ENCODE data around the gene C22orf39.
A peak's percentile ranks its signal among the peaks of the same experiment; 100 is the strongest.

Gene C22orf39

DNA sequence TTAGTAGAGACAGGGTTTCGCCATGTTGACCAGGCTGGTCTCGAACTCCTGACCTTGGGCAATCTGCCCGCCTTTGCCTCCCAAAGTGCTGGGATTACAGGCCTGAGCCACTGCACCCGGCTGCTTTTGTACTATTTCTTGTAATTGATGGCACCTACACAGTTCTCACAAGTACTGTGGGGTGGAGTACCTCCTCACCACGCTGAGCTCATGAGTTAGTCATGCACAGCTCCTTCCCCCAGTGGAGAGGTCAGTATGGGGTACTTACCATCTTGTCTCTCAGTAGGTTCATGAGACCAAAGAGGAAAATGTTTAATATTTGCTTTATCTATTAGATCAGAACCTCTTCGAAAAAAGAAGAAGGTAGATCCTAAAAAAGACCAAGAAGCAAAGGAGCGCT, 13.1 kb downstream of the C22orf39 start:
- Histone ChIP-seq H3K4me3 (ENCODE audit: low read length) (no peak overlapping the region), H3K9ac (ENCODE audit: low read depth, low read length) (no peak overlapping the region), H3K27me3 (ENCODE audit: insufficient read depth, low read length) (no peaks in the 10 kb centered on the region), H3K27ac (ENCODE audit: low read length) (no peak overlapping the region), H3K9me3 (ENCODE audit: insufficient read depth, low read depth, low read length) (no peaks in the 10 kb centered on the region), H3K36me3 (ENCODE audit: insufficient read depth, low read depth, low read length) (peaks cover 23% of the 10 kb centered on the region; the same call in 1 of the 2 replicates), H3K4me1 (ENCODE audit: insufficient read depth, low read length) (peaks cover 8% of the 10 kb centered on the region; the same call in 1 of the 2 replicates)

DNA sequence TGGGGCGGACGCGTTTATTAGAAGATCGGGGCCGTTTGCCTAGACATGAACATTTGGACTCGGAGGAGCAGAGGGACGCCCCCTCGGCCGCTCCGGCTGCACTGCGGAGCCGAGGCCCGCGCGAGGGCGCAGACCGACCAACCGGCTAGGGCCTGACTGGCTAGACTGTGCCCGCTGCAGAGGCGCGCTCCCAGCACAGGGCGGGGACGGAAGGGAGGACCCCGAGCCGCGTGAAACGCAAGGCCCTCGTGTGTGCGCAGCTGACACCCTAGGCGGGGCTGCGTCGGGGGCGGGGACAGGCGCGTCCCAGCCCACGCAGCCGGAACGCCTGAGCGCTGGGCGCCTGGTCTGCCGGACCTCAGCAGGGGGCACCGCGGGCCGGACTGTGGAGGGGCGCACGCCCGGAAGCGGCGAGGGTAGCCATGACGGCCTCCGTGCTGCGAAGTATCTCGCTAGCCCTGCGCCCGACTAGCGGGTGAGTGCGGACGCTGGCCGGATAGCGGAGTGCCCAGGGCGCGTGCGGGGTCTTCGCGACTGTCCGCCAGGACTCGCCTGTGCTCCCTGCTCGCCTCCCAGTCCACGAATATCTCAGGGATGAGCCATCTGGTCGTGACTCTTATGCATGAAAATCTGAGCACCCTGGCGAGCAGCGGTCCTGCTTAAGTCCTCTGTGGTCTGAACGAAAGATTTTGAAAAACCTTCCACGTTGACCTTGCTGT, 15.2 kb downstream of the C22orf39 start, which contains the start of gene MRPL40:
Gene MRPL40, plus strand, starts transcription at position 413 of the 719 bp plus-strand sequence. Its CDS starts 10 bp downstream, at position 423.
- peak within 1 kb of the TSS; percentile 50 for H3K27ac ChIP-seq (ENCODE audit: low read length)
- H3K4me3 ChIP-seq (ENCODE audit: low read length) = peak within 1 kb of the TSS; percentile 81
- H3K4me1 ChIP-seq (ENCODE audit: insufficient read depth, low read length) = peaks cover 8% of the 10 kb centered on the region; the same call in 1 of the 2 replicates
- no peaks in the 10 kb centered on the region for H3K9me3 ChIP-seq (ENCODE audit: insufficient read depth, low read depth, low read length)
- peaks cover 32% of the 10 kb centered on the region; the same call in 1 of the 2 replicates for H3K36me3 ChIP-seq (ENCODE audit: insufficient read depth, low read depth, low read length)
- peak within 1 kb of the TSS; percentile 94 for H3K9ac ChIP-seq (ENCODE audit: low read depth, low read length)
- H3K27me3 ChIP-seq (ENCODE audit: insufficient read depth, low read length) = no peaks in the 10 kb centered on the region

DNA sequence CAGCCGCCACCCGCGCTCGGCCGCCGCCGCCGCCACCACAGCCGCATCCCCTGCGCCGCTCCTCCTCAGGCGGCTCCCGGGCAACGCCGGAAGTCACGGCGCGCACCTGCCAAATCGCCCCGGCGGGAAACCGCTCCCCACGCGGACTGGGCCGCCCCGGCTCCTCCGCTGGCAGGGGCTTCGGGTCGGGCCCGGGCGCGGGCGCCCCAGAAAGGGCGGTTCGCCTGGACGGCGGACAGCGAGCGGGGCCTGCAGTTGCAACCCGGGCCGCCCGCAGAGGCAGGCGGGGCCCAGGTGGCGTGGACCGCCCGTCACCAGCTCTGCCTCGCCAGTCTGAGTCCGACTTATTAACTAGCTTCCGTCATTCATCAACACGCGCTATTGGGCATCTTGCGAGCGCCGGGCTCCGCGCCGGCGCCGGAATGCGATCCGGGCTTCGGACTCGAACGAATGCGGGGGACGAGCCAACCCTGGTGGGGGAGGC, 15.8 kb downstream of the C22orf39 start, which contains the start of gene HIRA:
Gene HIRA, minus strand, starts transcription at position 85 of the 484 bp plus-strand sequence. CDS start 257 bp downstream, outside the sequence.
- peak within 1 kb of the TSS; percentile 70 for H3K27ac ChIP-seq (ENCODE audit: low read length)
- H3K4me3 ChIP-seq (ENCODE audit: low read length) = peak within 1 kb of the TSS; percentile 98
- H3K4me1 ChIP-seq (ENCODE audit: insufficient read depth, low read length) = peaks cover 8% of the 10 kb centered on the region; the same call in 1 of the 2 replicates
- H3K36me3 ChIP-seq (ENCODE audit: insufficient read depth, low read depth, low read length) = peaks cover 31% of the 10 kb centered on the region; the same call in 1 of the 2 replicates
- H3K27me3 ChIP-seq (ENCODE audit: insufficient read depth, low read length) = no peaks in the 10 kb centered on the region
- no peaks in the 10 kb centered on the region for H3K9me3 ChIP-seq (ENCODE audit: insufficient read depth, low read depth, low read length)
- H3K9ac ChIP-seq (ENCODE audit: low read depth, low read length) = peak within 1 kb of the TSS; percentile 94

DNA sequence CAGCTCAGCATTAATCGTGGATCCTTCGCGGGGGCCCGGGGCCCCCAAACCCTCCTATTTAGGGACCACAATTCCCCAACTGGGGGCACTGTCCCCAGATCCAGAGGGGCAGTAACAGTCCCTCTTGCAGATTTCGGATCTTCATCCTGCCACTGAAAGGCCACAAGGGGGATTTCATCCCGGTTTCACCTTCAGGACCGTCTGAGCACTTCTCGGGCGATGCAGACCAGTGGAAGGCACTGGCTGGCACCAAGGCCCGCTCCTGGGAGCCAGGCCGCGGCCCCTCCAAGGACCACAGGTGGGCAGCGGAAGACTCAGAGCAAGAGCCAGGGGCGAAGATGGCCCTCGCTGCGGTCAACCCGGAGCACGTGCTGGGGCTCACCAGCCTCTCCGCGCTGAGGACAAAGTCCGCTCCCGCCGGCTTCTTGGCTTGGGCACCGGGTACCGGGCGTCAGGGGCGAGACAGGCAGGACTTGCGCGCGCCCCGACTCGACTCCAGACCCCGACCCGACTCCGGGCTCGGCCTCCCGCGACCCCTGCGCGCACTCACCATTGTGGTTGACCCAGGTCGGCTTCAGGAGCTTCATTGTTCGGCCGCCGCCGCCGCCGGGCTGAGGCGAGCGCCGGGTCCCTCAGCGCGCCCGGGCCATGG, 16.5 kb downstream of the C22orf39 start:
- Histone ChIP-seq H3K36me3 (ENCODE audit: insufficient read depth, low read depth, low read length) (peaks cover 28% of the 10 kb centered on the region; the same call in 1 of the 2 replicates), H3K9me3 (ENCODE audit: insufficient read depth, low read depth, low read length) (no peaks in the 10 kb centered on the region), H3K9ac (ENCODE audit: low read depth, low read length) (peak overlapping the region; percentile 92), H3K27me3 (ENCODE audit: insufficient read depth, low read length) (no peaks in the 10 kb centered on the region), H3K27ac (ENCODE audit: low read length) (peak overlapping the region; percentile 70), H3K4me1 (ENCODE audit: insufficient read depth, low read length) (peaks cover 8% of the 10 kb centered on the region; the same call in 1 of the 2 replicates), H3K4me3 (ENCODE audit: low read length) (peak overlapping the region; percentile 98)

DNA sequence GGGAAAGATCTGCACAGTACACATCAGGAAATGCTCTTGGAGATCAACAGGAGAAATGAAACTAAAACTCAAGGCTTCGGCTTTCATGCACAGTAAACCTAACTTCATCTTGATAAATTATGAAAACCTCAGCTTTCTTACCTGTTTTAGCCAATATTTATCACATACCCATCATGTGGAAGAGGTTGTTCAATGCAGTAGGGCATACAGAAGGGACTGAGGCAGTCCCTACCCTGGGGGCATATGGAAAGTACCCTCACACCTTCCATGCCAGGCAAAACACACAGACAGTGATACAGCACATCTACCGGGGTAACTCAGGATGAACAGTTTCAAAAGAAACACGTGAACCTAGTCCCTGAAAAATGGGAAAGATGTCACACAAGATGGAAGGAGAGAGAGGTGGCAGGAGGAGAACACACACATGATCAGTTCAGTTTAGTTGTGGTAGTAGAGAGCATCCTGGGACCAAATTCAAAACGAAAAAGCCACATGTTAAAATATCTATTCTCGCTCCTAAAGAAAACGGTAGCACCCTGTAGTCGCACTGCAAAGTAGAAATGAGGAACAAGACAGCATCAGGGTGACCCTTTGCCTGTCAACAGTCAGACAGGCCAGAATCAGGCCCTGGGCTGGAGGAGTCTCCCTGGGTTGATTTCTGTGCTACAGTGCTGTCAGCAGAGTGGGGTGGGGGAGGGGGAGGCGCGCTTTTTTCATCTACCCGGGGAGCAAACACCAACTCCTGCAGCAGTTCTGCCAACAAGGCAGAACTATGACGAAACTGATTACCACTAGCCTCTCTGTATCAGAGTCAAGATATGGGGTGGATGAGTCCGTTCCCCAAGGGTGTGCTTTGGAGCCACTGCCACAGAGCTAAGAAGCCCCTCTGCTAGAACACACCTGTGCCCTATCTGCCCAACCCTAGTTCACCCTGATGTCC, 17.3 kb downstream of the C22orf39 start:
- Histone ChIP-seq H3K27ac (ENCODE audit: low read length) (no peak overlapping the region), H3K9me3 (ENCODE audit: insufficient read depth, low read depth, low read length) (no peaks in the 10 kb centered on the region), H3K9ac (ENCODE audit: low read depth, low read length) (peak overlapping the region; percentile 92), H3K36me3 (ENCODE audit: insufficient read depth, low read depth, low read length) (peaks cover 20% of the 10 kb centered on the region; the same call in 1 of the 2 replicates), H3K4me1 (ENCODE audit: insufficient read depth, low read length) (peaks cover 8% of the 10 kb centered on the region; the same call in 1 of the 2 replicates), H3K27me3 (ENCODE audit: insufficient read depth, low read length) (no peaks in the 10 kb centered on the region), H3K4me3 (ENCODE audit: low read length) (peak overlapping the region; percentile 98)

DNA sequence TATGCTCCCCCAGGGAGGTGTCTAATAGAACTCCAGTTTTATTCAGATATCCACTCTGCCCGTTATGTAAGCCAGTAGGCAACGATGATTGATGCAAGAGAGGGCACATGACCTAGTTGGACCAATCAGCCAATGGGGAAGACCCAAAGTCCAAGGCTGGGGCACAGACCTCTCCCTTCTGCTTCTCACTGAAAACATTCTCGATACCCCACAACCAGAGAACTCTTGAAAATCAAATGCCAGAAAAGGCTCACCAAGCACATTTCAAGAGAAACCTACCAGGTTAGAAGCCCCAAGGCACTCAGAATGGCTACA, 23.4 kb downstream of the C22orf39 start:
- peaks cover 24% of the 10 kb centered on the region for H3K4me1 ChIP-seq (ENCODE audit: insufficient read depth, low read length)
- H3K9ac ChIP-seq (ENCODE audit: low read depth, low read length) = no peak overlapping the region

DNA sequence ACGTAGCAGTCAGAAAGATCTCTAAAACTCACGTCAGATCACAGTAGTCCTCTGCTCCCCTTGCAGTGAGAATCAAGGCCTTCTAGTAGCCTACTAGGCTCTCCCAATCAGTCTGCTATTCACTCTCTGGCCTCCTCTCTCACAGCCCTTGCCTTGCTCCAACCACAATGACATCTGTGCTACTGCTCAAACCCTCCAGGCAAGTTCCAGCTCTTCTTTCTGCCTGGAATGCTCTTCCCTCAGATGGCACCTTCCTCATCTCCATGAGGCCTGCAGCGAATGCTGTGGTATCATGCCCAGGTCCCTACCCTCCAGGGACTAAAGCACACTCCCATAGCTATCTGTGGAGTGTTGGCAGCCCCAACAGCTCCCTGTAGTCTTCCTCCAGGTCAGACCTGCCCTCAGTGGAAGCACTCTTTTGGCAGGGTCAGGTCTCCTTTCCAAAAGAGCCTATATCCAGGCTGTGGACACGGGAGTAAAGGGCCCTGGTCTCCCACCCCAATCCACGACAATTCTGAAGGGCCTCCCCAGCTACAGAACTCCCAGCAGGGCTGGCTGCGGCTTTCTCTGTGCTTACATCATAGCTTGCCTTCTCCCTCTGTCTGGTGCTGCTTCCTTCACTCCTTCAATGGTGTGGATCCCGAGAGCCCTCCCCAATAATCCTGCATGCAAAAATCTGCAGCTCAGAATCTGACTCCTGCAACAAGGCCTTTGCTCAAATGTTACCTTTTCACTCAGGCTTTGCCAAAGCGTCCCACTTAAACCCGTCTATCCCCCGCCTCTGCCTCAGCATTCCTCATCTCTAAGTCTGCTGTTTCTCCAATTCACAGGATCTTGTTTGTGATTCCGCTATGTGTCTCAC, 24.8 kb downstream of the C22orf39 start:
- Histone ChIP-seq H3K4me1 (ENCODE audit: insufficient read depth, low read length) (peaks cover 24% of the 10 kb centered on the region), H3K4me3 (ENCODE audit: low read length) (no peak overlapping the region), H3K9ac (ENCODE audit: low read depth, low read length) (no peak overlapping the region), H3K36me3 (ENCODE audit: insufficient read depth, low read depth, low read length) (no peaks in the 10 kb centered on the region), H3K9me3 (ENCODE audit: insufficient read depth, low read depth, low read length) (no peaks in the 10 kb centered on the region), H3K27me3 (ENCODE audit: insufficient read depth, low read length) (no peaks in the 10 kb centered on the region), H3K27ac (ENCODE audit: low read length) (no peak overlapping the region)

More for the DNA sequence above, 23.4 kb downstream of the C22orf39 start:
- Histone ChIP-seq H3K27ac (ENCODE audit: low read length) (no peak overlapping the region), H3K4me3 (ENCODE audit: low read length) (no peak overlapping the region), H3K9me3 (ENCODE audit: insufficient read depth, low read depth, low read length) (no peaks in the 10 kb centered on the region), H3K27me3 (ENCODE audit: insufficient read depth, low read length) (no peaks in the 10 kb centered on the region), H3K36me3 (ENCODE audit: insufficient read depth, low read depth, low read length) (peaks cover 8% of the 10 kb centered on the region; the same call in 1 of the 2 replicates)

DNA sequence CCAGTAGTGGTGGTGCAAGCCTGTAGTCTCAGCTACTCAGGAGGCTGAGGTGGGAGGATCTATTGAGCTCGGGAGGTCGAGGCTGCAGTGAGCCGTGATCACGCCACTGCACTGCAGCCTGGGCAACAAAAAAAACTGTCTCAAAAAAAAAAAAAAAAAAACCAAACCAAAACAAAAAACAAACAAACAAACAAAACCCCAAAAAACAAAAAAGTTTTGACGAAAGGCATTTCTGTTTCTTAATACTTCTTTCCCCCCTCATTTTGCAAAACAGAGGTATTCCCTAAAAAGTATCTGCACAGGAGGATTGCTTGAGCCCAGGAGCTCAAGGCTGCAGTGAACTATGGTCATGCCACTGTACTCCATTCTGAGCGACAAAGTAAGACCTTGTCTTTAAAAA, 27.2 kb downstream of the C22orf39 start:
- Histone ChIP-seq H3K9me3 (ENCODE audit: insufficient read depth, low read depth, low read length) (no peaks in the 10 kb centered on the region), H3K4me1 (ENCODE audit: insufficient read depth, low read length) (peaks cover 24% of the 10 kb centered on the region), H3K9ac (ENCODE audit: low read depth, low read length) (no peak overlapping the region), H3K27ac (ENCODE audit: low read length) (no peak overlapping the region), H3K4me3 (ENCODE audit: low read length) (no peak overlapping the region), H3K27me3 (ENCODE audit: insufficient read depth, low read length) (no peaks in the 10 kb centered on the region), H3K36me3 (ENCODE audit: insufficient read depth, low read depth, low read length) (no peaks in the 10 kb centered on the region)

DNA sequence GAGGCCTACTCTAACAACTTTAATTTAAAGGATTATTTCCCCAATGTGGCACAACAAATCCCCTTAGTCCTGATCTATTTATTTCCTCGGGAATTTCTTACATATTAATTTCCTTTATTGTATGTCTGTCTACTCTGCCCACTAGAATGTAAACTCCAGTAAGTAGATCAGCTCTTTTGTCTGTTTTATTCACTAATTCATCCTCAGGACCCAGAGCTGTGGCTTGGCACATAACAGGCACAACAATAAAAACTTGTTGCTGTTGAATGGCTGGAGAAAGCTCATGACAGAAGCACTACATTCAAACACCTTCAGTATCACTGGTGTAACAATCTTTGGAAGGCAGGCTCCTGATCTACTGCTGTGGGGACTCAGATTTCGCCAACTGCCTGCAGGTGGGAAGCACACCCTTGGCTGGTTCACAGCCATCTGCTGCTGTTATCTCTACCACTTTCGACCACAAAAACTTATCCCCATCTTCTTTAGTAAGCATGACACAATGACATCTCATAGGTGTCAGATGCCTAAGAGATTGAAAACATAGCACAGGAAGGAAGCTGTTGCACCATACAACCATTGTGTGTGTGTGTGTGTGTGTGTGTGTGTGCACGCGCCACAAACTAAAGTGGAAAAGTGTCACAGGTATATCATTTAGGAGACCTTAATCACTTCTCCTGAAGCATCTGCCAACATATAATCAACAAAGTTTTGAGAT, 27.9 kb downstream of the C22orf39 start:
- Histone ChIP-seq H3K9ac (ENCODE audit: low read depth, low read length) (no peak overlapping the region), H3K4me1 (ENCODE audit: insufficient read depth, low read length) (peaks cover 24% of the 10 kb centered on the region), H3K4me3 (ENCODE audit: low read length) (no peak overlapping the region), H3K27me3 (ENCODE audit: insufficient read depth, low read length) (no peaks in the 10 kb centered on the region), H3K27ac (ENCODE audit: low read length) (no peak overlapping the region), H3K9me3 (ENCODE audit: insufficient read depth, low read depth, low read length) (no peaks in the 10 kb centered on the region), H3K36me3 (ENCODE audit: insufficient read depth, low read depth, low read length) (no peaks in the 10 kb centered on the region)

DNA sequence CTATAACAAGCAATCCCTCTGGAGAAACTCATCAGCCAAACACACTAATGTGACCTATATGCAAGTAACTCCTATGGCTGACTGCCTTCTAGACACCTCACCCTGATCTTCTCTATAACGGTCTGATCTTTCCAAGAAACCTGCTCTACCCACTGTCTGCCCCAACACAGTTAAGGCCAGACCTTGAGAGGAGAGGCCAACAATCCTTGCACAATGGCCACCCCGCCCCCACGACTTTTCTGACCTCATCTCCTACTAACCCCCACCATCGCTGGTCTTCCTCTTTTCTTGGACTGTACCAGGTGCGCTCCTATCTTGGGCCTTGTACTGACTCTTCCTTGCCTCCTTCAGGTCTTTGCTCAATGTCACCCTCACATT, 28.4 kb downstream of the C22orf39 start:
- Histone ChIP-seq H3K4me3 (ENCODE audit: low read length) (no peak overlapping the region), H3K4me1 (ENCODE audit: insufficient read depth, low read length) (peaks cover 19% of the 10 kb centered on the region), H3K9me3 (ENCODE audit: insufficient read depth, low read depth, low read length) (no peaks in the 10 kb centered on the region), H3K27ac (ENCODE audit: low read length) (no peak overlapping the region), H3K27me3 (ENCODE audit: insufficient read depth, low read length) (no peaks in the 10 kb centered on the region), H3K36me3 (ENCODE audit: insufficient read depth, low read depth, low read length) (no peaks in the 10 kb centered on the region), H3K9ac (ENCODE audit: low read depth, low read length) (no peak overlapping the region)

Data from iPS-20b (cell line).